Uterine smooth muscle cell (primary cell): ENCODE results near the gene GARRE1. TPM values are rescaled to one million over a fixed set of nuclear protein-coding genes. Genes with fewer than 3 reads are reported as not detected.

Experiments
- total RNA-seq: library from RNA; depleted of rRNA; stranded (reverse); fragments of >200 nt; gene quantifications from 2 replicates; pipeline ENCODE4 v1.2.3, GENCODE V29; 2014

The GARRE1 gene
- total RNA-seq = 6.3 and 12.7 TPM in 2 replicates

GRCh38 chr19:34254046-34254697 is at the start of gene GARRE1:
Gene GARRE1, plus strand, starts transcription at chr19:34254554. Its CDS starts 45,920 bp downstream, at chr19:34300474.

Other genes with a start within 250 kb of the GARRE1 start
- 60.0 and 68.5 TPM in 2 replicates for gene LSM14A, start 82.0 kb upstream of the GARRE1 start, total RNA-seq
- gene GPI, start 110.6 kb downstream of the GARRE1 start, total RNA-seq = 161 and 162 TPM in 2 replicates
- 13.5 and 19.8 TPM in 2 replicates for gene PDCD2L, start 149.8 kb downstream of the GARRE1 start, total RNA-seq
- gene UBA2, start 173.8 kb downstream of the GARRE1 start, total RNA-seq = 137 and 192 TPM in 2 replicates
- gene WTIP, start 227.2 kb downstream of the GARRE1 start, total RNA-seq = 33.5 and 59.2 TPM in 2 replicates